AML-193 (cell line): Measurements from ENCODE around the gene BDKRB2.

Source experiments
- DNase-seq, 2 experiments: peaks; one replicate each; lab custom pipeline; 2025; lab: John Stamatoyannopoulos, UW

The BDKRB2 gene

GRCh38 chr14:96176811-96177211, 27.8 kb upstream of the BDKRB2 start:
- DNase-seq, result no peak

DNA sequence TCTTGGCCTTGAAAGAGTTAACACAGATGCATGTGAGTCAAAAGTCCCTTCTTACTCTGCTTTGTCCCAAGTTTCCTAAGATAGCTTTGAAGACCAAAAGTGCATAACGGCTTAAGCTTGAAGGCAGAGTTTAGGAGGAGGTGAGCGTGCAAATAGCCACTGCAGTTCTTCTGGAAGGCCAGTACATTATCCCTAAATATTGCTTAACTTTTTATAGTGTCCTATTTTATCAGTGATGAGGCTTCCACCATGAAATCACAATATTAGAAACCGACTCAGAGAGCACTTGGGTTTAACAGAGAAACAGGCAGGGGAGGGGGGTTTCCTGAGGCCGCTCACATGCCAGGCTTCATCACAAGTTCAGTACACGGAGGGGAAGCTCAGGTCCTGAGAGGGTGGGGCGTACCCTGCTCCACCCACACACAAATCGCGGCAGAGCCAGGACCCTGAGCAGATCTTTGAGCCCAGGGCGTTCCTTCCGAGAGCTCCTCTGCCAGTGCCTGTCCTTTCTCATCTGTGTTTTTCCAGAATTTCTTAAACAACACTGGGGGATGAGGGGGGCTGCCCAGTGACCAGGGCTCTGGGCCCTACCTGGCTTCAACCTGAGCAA, 26.8 kb upstream of the BDKRB2 start:
- no peak for DNase-seq

GRCh38 chr14:96178461-96179321, 25.9 kb upstream of the BDKRB2 start:
- DNase-seq, result no peak

DNA sequence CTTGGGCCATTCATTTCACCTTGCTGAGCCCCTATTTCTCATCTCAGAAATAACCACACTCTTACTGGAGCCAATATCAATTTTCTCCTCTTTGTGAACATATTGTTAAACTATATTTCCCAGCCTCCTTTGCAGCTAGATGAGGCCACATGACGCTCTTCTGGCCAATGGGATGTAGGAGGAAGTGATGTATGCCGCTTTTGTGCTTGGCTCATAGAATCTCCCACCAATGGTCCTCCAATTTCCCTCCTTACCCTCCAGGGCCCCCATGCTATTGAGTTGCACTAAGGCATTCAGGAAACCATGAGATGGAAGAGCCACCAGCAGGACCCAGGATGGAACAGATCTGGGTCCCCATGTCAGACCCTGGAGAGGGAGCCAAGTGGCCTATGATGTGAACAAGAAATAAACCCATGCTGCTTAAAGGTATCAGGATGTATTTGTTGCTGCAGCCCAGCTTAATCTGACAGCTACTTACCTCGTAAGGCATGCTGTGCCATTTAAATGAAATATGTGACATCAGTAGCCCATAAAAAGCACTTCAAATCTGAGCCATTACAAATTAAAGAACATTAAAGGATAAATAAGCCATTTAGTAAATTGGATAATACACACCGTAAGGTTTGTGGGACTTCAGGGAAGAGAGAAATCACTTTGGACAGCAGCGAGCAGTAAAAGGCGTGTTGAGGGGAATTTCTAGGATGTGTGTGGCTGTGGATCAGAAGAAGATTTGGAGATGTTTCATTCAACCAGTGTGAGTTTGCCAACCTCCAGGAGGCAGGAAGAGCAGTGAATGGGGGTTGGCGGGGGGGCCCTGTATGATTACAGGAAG, 24.4 kb upstream of the BDKRB2 start:
- no peak for DNase-seq

DNA sequence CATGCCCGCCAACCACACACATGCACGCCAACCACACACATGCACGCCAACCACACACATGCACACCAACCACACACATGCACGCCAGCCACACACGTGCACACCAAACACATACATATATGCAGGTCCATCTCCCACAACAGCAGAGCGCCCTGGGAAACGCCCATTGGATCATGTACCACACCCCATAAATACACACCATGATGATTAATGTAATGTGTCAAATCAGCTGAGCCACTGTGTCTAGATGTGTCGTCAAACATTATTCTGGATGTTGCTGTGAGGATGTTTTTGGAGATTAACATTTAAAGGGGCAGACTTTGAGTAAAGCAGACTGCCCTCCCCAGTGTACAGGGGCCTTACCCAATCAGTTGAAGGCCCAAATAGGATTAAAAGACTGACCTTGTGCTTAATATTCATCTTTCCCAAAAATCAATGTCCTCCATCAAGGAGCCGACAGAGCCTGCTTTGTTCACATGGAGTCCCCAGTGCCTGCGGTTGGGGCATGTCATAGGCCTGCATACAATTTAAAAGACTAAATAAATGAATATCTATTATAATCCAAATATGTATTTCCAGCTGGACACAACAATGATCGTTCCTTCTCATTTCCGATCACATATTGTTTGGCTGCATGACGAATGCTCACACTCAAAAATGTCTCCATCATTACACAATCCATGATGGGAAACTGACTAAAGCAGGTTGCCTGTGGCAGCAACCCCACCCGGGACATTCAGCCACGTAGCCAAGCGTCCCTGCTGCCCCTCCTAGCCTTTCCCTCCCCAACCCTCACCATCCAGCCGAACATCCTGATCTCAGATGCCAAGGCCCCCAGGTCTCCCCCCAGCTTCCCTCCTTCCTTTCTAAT, 23.2 kb upstream of the BDKRB2 start:
- no peak for DNase-seq

DNA sequence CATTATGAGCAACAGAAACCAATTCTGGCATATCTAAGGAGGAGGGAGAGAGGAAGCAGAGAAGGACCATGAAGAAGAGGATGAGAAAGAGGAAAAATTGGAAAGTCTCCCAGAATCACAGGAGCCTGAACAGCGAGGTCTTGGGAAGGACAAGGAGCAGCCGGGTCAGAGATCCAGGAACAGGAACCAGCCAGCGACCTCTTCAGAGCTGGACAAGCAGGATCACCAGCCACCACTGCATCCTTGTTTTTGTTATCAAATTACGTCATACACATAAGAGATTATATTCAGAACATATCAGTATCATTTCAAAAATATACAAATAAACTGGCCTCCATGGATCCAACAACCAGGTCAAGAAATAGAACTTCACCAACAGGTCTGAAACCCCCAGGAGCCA, 22.1 kb upstream of the BDKRB2 start:
- no peak for DNase-seq

- DNase-seq, result no peak
These were observed 19.9 kb upstream of the BDKRB2 start for GRCh38 chr14:96184737-96185136.

DNA sequence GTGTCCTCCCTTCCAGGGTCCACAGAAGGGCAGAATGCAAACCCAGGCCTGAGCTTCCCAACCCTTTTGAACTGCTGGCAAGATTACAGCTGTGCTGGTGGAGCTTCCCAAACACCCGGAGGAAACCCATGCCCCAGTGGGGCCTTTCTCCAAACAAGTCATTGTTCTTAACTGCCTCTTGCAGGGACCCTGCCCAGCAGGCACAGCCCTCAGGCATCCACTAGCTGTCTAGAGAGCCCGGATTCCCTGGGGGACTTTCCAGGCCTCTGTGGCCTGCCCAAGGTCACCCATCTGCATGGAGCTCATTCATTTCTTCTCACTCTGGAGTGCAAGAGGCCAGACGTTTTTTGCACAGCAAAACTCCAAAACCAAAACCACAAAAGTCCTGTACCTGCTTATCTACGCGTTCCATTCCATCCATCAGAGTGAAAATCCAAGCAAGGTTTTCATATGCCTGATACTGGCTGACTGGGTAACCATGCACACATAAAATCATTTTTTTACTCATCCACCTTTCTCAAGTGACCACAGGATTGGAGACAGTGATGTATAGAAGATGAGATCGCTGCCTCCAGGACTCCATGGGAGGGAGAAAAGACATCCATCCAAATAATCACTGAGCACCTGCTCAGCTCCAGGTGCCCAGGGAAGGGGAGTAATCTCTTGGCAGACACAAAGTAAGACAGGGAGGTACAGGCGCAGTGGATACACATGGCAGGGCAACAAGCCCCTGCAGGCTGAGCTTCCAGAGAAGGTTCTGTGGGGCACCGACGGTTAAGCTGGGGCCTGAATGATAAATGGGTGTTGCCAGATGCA, 17.2 kb upstream of the BDKRB2 start:
- DNase-seq, result no peak

GRCh38 chr14:96189281-96189711, 15.3 kb upstream of the BDKRB2 start:
- DNase-seq, result no peak

DNA sequence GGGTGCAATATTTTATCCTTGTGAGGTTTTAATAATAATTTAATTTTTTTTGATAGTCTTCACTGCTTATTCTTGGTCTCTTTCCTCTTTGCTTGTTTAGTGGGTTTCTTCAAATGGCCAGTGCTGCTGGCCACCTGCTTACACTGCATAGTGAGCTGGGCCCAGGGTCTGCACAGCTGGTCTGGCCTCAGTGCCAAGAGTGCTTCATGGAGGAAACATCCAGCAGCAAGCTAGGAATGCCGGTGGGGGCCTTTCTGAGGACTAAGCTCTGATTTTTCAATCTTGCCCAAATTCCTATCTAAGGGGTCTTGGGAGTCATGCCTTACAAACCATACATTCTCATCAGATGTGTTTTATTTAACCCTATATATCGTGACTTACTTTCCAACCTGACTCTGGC, 13.3 kb upstream of the BDKRB2 start:
- no peak for DNase-seq

GRCh38 chr14:96191841-96192462, 12.7 kb upstream of the BDKRB2 start:
- no peak for DNase-seq

DNA sequence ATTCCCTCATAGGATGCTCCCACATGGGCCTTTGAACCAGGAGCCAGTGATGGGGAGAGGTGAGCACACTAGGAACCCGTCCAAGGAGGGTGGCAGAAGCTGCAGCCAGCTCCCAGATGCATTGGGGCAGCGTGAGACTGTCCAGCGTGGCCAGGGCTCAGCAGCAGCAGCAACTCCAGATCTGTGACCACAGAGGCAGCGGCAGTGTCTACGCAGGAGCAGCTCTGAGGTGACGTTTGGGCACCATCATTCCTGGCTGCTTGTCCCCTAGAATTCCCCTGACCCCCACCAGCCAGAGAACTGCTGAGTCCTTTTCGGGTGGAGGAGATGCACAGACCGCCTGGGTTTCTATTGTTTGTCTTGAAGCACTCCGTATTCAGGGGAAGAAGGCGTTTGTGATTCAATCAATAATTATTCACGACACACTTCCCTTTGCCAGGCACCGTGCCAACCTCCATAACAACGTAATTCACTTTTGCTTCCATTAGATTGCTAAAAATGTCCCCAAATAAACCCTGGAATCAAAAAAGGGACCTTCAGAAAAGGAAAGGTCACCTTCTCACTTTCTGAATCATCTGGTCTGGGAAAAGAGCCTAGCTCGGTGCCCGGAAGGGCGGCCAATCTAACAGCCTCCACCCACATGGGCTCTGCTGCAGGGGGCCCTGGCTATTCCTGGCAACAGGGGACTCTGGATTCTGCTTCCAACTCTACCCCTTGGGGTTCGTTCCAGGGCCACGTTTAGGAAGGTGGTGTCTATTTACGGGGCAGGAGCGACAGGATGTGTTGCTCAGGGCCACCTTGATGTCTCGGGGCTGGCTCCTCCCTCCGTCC, 11.4 kb upstream of the BDKRB2 start:
- no peak for DNase-seq

- no peak for DNase-seq
These were observed 10.4 kb upstream of the BDKRB2 start for GRCh38 chr14:96194262-96194656.

- DNase-seq, result no peak
These were observed 9.8 kb upstream of the BDKRB2 start for GRCh38 chr14:96194657-96195431.

GRCh38 chr14:96195441-96196081, 9.1 kb upstream of the BDKRB2 start:
- DNase-seq, result no peak

GRCh38 chr14:96197163-96197852, 7.3 kb upstream of the BDKRB2 start:
- DNase-seq, result no peak

GRCh38 chr14:96197969-96198368, 6.7 kb upstream of the BDKRB2 start:
- no peak for DNase-seq
